ENCODE results near the gene CXCL8.
"Not testable (repeated sequence)": the region's sequence is repeated elsewhere in the genome, so short reads cannot be mapped to it uniquely, and the experiment has no call there.

CXCL8 gene

DNA sequence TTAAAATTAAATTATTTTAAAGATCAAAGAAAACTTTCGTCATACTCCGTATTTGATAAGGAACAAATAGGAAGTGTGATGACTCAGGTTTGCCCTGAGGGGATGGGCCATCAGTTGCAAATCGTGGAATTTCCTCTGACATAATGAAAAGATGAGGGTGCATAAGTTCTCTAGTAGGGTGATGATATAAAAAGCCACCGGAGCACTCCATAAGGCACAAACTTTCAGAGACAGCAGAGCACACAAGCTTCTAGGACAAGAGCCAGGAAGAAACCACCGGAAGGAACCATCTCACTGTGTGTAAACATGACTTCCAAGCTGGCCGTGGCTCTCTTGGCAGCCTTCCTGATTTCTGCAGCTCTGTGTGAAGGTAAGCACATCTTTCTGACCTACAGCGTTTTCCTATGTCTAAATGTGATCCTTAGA lies at the start of gene CXCL8:
TSS of gene CXCL8 (plus strand) at position 217 of the 426 bp plus-strand sequence. CDS start at position 307, 90 bp downstream.
- DNase-seq = peak; percentile 72

DNA sequence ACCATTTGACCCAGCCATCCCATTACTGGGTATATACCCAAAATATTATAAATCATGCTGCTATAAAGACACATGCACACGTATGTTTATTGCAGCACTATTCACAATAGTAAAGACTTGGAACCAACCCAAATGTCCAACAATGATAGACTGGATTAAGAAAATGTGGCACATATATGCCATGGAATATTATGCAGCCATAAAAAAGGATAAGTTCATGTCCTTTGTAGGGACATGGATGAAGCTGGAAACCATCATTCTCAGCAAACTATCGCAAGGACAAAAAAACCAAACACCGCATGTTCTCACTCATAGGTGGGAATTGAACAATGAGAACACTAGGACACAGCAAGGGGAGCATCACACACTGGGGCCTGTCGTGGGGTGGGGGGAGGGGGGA lies 49.2 kb upstream of the CXCL8 start:
- not testable (repeated sequence) for DNase-seq

DNA sequence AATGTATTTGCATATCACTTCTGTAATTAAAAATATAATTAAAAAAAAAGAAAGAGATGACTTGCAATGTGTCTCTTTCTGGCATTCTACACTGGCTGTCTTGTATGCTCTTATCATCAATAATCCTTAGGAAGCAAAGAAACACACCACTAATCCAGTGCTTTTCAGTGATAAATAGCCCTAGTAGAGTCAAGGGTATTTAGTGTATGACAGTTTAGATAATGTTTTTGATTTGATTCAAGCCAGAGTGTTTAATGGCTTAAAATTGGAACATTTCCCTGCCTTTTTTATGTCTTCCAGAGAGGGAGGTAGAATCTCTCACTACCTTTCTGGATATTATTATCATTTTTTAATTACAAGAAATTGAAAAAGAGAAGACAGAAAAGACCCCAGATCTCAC lies 48.6 kb upstream of the CXCL8 start:
- DNase-seq = no peak

DNA sequence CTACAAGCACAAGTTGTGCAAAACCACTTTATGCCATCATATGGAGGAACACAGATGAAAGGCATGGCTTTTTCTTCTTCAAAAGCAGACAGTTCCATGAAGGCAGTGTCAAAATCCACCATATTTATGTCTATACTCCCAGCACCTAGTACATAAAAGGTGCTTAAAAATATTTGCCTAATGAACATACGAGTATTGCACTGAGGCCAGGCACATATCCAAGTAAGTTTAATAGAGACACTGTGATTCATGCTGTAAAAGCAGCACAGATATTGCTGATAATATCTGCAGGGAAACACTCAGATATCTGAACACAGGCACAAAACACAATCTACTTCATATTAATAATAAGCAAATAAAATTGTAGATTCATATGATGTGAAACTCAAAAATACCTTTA lies 48.1 kb upstream of the CXCL8 start:
- DNase-seq = no peak

DNA sequence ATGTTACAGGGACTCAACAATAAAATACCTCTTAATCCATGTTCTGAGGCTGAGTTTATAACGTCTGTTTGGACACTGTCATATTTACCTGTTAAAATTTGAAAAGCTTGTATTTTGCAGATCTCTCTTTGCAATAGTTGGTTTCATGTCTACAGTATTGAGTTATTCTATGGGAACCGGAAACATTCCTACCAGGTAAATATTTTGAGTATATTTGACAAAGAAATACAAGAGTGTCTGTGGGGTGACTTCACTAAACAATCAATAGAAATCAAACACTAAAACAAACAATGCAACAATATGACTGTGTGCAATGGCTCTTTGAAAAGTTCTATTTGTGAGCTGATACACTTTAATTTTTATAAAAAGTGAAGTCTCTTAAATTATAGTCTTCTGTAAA lies 47.7 kb upstream of the CXCL8 start:
- DNase-seq = peak; percentile 41

DNA sequence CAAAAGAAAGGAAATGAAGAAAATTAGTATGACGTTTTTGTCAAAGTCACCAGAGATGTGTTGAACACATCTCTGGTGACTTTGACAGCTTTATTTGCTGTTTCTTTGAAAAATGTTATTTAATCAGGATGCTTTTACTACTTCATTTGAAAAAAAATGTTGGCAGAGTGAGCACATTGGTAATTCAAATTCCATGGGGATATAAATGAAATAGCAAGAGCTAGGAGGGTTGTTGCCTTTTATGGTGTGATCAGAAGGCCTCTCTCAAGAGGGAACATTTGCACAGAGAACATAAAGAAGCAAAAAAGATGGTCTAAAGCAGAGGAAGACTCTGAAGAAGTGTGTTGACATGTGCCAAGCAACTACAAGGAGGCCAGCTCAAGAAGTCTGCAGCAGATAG lies 46.6 kb upstream of the CXCL8 start:
- DNase-seq = no peak

DNA sequence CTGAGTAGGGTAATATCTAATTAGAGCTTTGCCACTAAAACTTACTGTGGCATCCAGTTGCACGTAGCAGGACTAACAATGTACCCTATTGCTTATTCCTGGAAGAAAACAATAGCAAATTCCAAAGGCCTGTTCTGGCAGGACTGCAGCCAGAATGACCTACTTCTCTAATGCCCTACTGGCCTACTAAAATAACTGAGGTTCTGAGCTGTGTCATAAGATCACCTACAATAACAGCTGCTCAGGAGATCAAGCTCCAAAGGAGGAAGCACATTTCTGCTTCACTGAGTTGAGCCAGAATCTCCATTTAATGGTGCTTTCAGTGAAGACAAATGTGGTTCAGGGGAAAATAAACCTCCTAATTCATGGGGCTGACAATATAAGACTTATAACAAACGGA lies 42.2 kb upstream of the CXCL8 start:
- no peak for DNase-seq

DNA sequence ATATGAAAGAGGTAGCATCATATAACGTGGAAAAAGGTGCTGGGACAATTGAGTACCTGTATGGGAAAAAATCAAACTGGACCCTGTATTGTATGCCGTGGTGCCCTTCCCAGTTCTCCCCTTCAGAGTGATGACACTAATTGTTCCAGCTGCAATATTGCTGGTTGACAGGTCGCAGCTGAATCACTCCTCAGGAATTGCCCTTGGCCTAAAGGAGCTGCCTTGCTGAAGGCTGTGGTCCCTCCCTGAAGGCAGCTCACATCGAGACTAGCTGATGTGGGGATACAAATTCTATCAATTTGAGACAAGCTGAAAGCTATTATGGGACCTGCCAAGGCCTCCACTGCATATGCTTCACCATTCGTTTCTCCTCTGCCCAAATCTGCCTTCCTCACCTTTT lies 39.3 kb upstream of the CXCL8 start:
- no peak for DNase-seq

DNA sequence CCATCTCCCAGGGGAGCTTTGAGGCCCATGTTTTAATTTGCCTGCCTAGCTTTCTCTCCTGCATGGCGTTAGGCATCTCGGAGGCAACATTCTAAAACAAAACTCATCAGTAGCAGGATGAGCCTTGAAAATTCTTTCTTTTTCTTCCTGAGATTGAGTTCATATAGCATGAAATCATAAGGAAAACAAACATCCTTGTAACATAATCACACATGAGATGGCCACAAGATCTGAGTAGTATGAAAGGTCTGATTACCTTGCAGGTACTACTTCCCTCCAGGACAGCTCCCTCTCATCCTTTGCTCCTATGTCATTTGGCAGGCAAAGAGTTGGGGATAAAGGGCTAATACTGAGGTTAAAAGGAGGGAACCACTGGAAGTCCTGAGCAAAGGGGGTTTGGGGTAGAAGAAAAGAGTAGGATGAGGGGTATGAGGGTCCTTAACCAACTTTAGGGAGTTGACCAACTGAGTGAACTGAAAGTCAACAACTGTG lies 37.5 kb upstream of the CXCL8 start:
- DNase-seq = no peak

DNA sequence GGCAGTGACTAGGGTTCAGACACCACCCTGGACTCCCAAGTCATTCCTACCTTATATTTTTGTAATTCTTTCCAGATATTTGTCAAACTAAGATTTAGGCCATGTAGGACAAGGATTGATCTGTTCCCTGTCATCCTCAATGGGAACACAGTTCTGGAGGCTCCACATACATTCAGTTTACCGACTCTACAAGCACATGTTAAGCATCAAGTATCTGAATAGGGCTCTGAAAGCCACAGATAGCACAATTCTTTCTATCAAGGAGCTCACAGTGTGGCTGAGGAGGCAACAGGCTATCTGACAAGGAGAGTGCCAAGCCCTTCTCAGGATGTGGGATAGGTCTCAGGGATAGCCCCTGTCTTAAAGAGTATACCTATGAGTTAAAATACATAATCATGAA lies 37.0 kb upstream of the CXCL8 start:
- DNase-seq = no peak

DNA sequence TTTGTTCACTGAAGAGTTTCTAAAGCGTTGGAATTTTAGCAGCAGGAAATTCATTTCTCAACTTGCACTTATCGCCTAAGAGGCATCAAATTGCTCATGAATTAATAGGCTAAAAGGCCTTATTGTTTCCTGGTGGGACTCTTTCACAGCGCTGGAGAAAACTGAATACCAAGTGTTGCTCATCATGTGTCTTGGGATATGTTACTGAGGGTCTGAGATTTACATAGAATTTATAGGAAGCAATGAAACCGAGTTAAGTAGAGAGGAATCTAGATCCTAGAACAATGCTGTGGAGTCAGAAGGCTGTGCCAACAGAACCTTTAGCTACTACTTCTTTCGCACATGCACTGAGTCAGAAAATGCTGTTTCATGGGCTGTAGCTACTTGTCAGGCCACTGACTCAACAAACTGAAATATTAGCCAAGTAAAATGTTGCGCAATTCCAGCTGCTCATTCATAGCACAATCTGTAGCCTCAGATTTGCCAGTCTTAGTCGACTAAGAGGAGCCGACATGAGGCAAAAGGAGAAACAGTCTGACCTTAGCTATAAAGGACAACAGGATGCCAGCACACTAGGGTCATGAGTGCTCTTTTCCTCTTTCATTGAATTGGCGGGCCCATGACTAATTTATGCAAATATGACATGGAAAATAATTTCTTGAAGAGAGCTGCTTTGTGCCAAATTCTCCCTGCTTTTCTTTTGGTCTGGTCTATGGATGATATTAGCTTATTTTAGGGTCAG lies 35.9 kb upstream of the CXCL8 start:
- peak; percentile 16 for DNase-seq

DNA sequence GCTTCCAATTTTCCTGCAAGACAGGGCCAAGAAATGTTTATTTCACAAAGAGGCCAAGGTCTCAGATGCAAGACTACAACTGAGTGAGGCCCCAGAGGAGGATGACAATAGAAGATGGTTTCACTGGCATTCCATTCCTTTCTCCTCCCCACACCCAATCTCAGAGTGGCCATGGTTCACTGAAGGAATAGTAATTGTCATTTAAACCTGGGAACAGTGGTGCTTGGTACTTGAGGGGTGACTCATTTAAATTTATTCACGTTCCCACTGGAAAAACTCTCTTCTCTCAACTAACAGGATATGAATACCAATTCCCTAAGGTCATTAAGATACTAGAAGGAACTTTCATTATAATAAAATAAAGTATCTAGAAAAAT lies 35.3 kb upstream of the CXCL8 start:
- DNase-seq = no peak

DNA sequence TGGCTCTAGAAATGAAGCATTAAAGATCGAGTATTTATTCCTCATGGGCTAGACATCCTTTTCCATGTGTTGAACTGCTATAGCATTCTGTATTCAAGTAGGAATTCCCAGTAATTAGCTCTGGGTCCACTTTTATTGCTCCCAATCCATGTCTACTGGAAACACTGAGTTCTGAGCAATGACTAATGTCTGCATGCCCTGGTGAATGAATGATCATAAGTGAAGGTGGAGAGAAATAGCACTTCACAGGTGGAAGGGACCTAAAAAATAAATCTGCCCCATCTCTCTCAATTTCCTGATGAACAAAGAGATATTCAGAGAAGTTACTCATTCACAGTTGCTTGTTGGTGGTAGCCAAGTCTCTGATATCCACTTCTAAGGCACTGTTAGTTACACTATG lies 34.6 kb upstream of the CXCL8 start:
- DNase-seq = no peak

DNA sequence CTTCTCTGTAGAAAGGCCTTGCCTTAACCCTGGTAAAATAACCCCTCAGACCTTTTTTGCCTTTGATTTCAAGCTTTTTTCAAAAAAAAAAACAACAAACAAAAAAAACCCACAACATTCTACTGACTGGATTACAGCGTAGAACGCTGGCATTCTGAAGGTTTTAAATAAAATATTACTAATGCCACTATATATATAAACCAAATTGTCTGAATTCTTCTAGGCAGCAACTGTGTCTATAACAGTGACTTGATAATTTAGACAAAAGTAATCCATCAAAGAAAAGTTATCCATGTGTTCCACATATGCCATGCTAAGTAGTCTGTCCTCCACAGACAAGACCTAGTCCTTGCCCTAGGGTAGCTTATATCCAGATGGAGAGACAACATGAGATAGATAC lies 33.6 kb upstream of the CXCL8 start:
- DNase-seq = no peak

DNA sequence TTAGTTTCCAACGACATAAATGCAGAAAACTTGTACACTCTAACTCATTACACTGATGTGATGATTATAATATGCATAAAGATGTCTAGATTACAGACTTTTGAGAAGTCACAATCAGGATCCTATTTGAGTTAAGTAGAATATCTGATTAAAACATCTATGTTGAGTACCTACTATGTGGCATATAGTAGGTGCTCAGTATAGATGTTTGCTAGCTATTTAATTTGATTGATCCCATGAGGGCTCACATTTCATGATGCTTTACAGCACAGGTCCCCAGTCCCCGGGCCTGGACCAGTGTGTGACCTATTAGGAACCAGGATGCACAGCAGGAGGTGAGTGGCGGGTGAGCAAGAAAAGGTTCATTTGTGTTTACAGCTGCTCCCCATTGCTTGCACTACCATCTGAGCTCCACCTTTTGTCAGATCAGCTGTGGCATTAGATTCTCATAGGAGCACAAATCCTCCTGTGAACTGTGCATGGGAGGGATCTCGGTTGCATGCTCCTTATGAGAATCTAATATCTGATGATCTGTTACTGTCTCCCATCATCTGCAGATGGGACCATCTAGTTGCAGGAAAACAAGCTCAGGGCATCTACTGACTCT lies 33.0 kb upstream of the CXCL8 start:
- DNase-seq = no peak

DNA sequence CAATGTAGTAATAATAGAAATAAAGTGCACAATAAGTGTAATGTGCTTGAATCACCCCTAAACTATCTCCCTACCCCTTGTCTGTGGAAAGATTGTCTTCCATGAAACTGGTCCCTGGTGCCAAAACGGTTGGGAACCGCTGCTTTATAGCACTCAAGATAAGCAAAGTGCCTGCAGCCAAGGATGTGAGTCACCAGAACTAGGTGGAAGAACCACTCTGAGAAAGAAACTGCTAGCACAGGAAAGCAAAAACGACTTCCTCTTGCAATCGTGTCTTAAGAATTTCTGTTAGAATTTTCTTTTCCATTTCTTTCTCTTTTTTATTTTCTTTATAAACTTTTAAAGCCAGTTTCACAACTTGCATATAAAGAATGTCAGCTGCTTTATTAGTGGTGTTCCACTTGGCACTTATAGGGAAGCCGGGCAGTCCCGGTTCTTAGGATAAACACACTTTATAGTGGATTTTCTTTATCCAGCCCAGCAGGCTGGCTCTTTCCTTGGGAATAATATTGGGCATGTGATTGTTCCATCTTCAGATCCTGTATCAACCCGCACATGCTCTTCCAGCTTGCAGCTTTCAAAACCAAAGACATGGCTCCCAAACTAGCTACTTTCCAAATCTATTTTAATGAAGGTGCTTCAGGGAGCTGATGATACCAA lies 32.3 kb upstream of the CXCL8 start:
- DNase-seq = no peak

DNA sequence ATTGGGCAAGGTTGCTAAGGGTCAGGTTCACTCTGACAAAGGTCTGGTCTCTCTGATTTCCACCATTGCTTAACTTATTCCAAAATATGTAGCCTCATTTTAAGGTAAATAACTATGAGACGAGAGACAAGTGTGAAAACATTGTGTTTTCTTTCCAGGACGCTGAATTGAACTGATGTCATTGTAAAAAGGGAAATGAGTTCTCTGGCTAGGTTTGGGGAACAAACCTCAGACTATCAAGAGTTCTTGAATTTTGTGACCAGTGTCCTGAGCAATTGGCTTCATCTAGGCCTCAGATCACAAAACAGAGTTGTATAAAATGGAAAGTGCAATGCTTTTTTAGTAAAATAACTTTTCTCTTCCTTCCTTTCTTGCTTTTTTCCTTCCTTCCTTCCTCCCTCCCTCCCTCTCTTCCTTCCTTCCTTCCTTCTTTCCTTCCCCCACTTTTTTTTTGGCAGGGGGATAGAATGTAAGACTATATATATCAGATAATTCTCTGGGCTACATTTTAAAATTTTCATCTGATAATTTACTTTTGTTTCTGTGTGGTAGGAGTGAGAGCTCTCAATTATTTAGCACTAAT lies 30.8 kb upstream of the CXCL8 start:
- DNase-seq = no peak

DNA sequence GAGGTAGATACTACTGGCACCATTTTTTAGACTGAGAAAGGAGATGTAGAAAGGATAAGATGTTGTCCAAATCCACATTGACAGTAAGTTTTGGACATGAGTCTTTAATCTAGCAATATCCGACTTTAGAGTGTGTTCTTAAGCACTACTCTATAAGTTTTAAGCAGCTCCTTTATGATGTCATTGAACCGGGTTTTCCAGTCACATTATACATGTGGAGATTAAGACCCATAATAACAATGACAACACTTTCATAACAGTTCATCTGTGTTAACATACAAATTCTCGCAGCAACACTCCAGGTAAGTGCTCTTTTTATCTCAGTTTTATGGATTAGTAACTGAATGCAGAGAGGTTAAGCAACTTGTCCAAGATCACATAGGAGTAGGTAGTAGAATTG lies 30.3 kb upstream of the CXCL8 start:
- no peak for DNase-seq

DNA sequence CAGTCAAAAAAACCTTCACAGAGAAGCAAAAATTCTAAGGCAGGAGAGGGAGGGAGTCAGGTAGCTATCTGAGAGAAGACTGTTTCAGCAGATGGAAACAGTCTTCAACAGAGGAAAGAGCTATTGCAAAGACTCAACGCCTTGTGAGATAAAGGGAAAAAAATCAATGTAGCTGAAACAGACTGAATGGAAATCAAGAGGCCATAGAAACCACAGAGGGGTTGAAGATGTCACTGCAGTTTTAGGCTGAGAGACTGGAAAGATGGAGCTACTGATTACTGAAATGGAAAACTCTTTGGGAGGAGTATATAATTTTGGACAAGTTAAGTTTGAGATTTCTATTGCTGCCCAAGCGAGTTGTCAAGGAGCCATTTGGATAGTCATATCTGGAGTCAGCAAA lies 28.4 kb upstream of the CXCL8 start:
- DNase-seq = no peak

DNA sequence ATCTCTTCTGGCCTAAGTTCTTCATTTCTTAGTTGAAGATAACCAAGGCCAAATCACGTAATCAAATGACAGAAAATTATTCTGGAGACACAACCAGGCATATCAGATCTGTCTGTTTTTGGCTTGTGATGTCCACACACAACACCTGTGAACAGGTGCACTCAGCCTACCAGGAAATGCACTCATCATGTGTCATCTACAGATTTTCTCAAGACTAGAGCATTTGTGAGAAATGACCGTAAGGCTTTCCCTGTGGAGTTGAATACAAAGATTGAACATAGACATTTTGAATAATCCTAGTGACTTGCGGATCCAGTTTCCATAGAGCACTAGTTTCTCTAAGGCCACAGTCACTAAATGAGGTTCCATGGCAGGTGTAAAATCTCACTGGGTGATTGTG lies 26.7 kb upstream of the CXCL8 start:
- DNase-seq = no peak

DNA sequence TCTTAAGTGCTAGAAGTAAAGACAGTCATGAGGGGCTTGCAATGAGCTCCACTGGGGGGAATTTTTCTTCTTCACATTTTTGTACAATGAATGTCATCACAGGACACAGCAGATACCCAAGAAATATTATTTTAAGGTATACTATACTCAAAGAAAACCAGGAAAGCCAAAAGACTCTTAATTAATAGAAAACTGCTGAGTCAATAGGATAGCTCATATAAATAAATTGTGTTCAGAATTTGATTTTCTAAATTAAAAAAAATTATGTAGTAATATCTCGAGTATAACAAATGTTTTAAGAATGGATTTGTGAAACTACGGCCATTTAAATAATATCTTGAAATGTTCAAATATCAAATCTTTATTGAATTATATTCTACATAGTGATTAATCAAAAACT lies 25.7 kb upstream of the CXCL8 start:
- DNase-seq = no peak

DNA sequence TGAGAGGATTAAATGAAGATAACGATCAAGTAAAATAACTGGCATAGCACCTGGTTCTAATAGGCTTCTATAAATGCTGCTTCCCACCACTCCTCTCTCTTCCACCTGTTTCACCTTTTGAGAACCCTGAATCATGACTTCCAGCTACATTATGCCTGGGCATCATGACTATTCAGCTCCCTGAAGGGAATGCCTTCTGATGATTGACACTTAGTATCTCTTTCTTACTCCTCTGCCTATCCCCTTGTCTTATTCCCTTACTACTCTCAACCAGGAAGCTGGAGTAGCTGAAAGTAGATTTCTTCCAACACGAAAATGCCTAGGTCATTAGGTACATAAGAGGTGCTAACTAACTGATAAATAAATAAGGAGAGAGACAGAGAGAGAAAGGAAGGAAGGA lies 24.7 kb upstream of the CXCL8 start:
- DNase-seq = no peak

DNA sequence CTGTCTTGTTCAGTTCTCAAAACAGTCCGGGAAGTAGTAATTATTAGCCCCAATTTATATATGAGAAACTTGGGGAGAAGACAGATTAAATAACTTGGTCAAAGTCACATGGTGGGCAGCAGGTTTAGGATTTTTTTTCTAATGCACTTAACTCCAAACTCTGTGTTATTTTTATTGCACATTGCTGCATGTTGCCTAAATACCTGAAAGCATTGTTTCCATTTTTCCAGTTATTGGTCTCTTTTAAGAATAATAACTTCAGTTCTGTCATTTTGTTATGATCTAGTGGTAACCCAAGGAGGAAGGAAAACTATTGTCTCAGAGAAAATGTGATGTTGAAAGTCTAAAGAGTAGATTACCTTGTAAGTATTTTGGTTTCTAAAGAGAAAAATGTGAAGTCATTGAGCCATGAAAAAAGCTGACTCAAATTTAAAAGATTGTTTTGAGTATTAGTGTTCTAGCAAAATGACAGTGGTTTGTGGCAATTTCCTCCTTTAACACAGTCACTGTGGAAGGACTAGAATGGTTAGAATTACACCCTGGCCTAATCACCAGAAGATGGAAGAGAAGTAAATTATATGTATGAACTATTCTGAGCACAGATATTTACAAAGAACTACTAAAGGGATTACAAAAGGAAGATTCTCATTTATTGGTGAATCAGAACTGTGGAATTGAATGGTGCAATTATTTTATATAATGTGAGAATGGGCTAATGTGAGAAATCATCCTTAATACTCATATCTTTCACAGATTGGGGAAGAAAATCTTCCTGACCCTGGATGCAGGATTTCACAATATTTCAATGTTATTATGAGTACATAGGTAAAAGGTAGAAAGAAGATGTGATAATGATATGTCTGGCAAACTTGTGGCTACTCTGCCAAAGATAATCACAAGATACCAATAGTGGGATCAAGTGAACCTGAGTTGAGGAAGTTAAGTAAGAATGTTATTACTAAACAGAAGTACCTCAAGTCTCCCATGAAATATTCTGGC lies 21.7 kb upstream of the CXCL8 start:
- no peak for DNase-seq
